ENCODE measurements around the gene ARSG. TPM values are rescaled to one million over a fixed set of nuclear protein-coding genes. Genes with fewer than 3 reads are reported as not detected.

Gene ARSG
- total and polyA plus RNA-seq, 2 experiments from 2014 or later = 1.7 to 5.1 TPM

- TF ChIP-seq ZNF462 (CRISPR knock-in tag; IDR thresholded peaks at IDR 0.05) = no peak
- no peak for TF ChIP-seq POLR2AphosphoS5 (IDR thresholded peaks at IDR 0.05; ENCODE audit: low read depth)
- TF ChIP-seq NANOG (IDR thresholded peaks at IDR 0.05; ENCODE audit: borderline replicate concordance) = no peak
Observed at GRCh38 chr17:68289473-68289872, 1.8 kb upstream of the ARSG start (continued).

GRCh38 chr17:68289936-68290267 lies 1.4 kb upstream of the ARSG start:
- DNase-seq (ENCODE audit: low spot score) (no peak), ATAC-seq (no peak)
- Histone ChIP-seq H2AFZ (no peak overlapping the region), H3K4me2 (peak overlapping the region; percentile 82), H3K36me3 (ENCODE audit: insufficient read depth) (no peaks in the 10 kb centered on the region), H3K27ac (ENCODE audit: low read depth) (no peak overlapping the region), H3K4me1 (ENCODE audit: insufficient read depth) (peaks cover 44% of the 10 kb centered on the region), H3K79me2 (replicated peaks; ENCODE audit: insufficient read depth) (no peaks in the 10 kb centered on the region), H3K4me3 (peak overlapping the region; percentile 86), H3F3A (replicated peaks; ENCODE audit: low read depth) (peaks cover 13% of the 10 kb centered on the region), H3K27me3 (ENCODE audit: insufficient read depth) (peaks cover 60% of the 10 kb centered on the region), H3K9me2 (ENCODE audit: insufficient read depth) (no peaks in the 10 kb centered on the region), H4K20me1 (replicated peaks; ENCODE audit: insufficient read depth) (no peaks in the 10 kb centered on the region)
- Mint-ChIP-seq H3K27me3 (ENCODE audit: insufficient read depth, low read depth, poor library complexity) (peaks cover 40% of the 10 kb centered on the region), H3K4me3 (peak overlapping the region; percentile 81), H3K4me1 (peaks cover 47% of the 10 kb centered on the region), H3K36me3 (ENCODE audit: low read depth) (no peaks in the 10 kb centered on the region; the same call in 2 of the 3 replicates), H3K9me3 (no peaks in the 10 kb centered on the region), H3K27ac (no peak overlapping the region)
- TF ChIP-seq EZH2 (IDR thresholded peaks at IDR 0.05; ENCODE audit: low read depth, unreplicated experiment) (peak; percentile 36), EZH2phosphoT487 (IDR thresholded peaks at IDR 0.05; ENCODE audit: unreplicated experiment) (no peak), POLR2AphosphoS5 (IDR thresholded peaks at IDR 0.05; ENCODE audit: low read depth) (no peak)
